ENCODE results near the gene CMIP.

CMIP gene

GRCh38 chr16:81461766-81462165, 17.2 kb downstream of the CMIP start:
- no peak for DNase-seq (ENCODE audit: low read depth in 2 of 2)

DNA sequence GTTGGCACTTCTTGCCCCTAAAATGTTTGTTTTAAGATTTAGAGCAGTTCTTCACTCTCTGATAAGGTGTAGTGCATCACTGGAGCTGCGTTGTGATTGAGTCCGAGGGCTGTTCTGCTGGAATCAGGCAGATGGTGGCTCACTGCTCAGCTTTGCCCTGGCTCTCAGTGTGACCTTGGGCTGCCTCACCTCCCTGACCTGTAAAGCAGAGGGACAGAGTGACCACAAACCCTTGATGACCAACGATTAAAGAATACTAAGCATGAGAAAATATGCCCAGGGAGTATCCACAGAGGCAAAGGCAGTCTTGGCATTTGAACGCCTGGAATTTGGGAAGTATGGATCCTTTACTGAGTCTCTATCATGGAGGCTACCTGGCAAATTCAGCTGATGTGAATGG, 18.1 kb downstream of the CMIP start:
- no peak for DNase-seq (ENCODE audit: low read depth in 2 of 2)

DNA sequence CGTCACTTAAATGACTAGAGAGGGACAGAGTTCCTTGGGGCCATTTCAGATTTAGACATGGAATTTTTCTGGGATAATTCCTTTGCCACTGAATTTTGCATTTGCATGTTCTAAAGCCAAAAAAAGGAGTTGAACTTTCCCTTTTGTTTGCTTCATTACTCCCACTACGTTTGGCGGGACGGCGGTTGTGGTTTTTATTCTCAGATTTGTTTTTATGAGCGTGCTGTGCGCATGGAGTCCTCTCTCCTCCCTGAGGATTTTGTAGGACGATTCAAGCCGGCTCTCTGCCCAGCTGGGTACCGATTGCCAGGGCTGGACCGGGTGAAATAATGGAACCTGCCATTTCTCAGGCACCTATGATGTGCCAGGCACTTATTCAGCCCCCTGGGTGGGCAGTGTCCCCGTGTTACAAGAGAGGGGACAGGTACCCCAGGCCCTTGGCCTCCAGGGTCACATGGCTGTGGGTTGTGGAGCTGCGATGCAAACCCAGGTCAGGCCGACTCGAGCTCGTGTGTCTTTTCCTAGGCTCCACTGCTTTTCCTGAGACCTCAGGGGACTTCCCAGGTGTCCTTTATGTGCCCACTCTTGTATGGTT, 18.8 kb downstream of the CMIP start:
- no peak for DNase-seq (ENCODE audit: low read depth in 2 of 2)

DNA sequence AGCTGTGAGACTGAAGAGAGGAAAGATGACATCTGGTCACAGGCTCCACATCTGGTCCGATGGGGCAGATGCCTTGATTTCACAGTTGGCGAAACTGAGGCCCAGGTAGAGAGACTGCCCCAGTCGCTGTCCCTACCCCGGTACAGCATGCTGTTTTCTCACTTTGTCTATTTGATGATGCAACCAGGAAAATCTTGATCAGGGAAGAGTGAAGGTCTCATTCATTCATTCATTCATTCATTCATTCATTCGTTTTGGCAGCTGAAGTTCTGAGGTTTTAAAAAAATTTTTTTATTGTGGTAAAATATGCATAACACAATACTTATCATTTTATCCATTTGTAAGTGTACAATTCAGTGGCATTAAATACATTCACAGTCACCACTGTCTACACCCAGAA, 19.7 kb downstream of the CMIP start:
- no peak for DNase-seq (ENCODE audit: low read depth in 2 of 2)

- no peak for DNase-seq (ENCODE audit: low read depth in 2 of 2)
These were observed 20.9 kb downstream of the CMIP start for GRCh38 chr16:81465375-81465943.

DNA sequence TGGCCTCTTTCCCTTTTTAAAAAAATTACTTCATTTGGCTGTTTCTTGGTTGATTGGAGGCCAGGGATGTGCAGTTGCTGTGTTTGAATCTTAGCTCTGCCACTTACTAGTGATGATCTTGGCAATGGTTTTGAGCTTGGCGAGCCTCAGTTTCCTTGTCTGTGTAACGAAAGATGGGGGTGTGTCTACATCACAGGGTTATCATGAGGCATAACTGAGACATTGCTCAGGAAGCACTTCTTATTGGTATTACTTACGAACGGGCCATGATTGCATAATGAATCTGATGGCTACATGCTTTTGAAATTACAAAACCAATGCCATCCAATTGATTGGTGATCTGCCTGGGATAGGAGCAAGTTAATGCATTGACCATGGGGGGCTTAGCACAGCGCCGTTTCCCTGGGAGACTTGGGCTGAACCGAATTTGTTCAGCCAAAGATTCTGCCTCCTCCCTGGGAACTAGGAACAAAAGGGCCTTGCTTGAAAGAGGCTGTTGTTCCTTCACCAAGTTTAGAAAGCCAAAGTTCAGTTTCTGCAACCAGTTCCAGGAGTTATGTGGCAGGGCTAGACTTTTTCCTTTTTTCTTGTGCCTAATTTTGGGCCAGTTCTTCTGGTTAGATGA, 21.9 kb downstream of the CMIP start:
- DNase-seq (ENCODE audit: low read depth in 2 of 2): no peak

- no peak for DNase-seq (ENCODE audit: low read depth in 2 of 2)
These were observed 22.5 kb downstream of the CMIP start for GRCh38 chr16:81467072-81467471.

DNA sequence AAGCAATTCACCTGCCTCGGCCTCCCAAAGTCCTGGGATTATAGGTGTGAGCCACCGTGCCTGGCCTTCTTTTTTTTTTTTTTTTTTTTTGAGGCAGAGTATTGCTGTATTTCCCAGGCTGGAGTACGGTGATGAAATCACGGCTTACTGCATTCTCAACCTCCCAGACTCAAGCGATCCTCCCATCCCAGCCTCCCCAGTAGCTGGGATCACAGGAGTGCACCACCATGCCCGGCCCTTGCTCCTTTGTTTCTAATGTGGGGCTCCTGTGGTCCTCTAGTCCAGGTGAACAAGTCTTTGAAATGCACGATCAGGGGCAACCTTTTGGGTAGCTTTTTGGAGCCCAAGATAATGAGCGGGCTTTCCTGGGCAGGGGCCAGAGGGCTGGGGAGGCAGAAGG, 23.2 kb downstream of the CMIP start:
- DNase-seq (ENCODE audit: low read depth in 2 of 2): no peak

- DNase-seq (ENCODE audit: low read depth in 2 of 2): no peak
These were observed 23.8 kb downstream of the CMIP start for GRCh38 chr16:81468269-81468902.

DNA sequence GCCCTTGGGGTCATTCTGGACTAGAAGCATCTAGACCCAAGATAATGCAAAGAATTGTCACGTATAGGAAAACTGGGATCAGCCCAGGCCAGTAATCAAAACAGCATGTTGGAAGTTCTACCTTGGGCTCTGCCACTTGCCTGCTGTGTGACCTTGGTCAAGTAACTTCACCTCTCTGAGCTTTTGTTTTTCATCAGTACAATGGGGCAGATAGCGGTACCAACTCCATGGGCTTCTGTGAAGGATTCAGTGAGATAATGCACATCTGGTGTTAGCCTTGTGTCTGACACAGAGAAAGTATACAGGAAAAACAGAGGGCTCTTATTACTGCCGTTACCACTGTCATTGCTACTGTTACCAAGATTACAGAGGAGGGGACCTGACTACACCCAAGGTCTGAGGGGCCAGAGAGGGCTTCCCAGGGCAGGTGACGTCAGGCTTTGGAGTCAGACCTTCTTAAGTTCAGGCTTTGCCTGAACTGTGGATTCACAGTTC, 24.6 kb downstream of the CMIP start:
- no peak for DNase-seq (ENCODE audit: low read depth in 2 of 2)

DNA sequence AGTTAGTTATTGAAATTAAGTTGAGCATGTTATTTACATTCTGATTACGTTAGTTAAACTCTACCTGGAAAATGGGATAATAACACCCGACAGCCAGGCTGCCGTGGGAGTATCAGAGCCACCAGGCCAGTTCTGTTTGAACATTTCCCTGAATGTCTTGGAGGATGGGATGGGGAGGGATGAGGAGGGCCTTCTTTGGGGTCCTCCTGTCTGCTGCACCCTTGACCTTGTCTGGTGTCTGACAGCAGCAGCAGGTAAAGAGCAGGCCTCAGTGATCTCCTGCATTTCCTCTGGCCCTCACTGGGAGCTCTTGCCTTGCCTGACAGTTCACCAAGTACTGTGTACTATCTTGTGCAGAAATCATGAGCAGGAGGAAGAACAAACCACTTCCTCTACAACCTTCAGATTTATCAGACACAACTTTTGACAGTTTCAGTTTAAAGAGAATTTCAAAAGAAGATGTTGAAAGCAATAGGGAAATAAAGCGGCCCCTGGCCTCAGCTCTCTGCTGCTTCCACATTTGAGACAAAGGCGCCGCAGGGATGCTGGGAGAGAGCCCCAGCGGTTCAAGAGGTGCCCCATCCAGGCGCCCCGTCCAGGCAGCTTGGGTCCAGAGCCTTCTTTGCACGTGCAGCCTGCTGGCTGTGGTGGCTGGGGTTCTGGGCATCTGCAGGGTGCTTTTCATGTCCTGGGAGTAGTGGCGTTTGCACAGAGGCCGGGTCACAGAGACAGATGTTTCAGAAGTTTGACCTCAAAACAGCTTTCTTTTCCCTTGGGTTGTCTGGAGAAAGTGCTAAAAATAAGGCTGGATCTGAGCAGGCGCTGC, 25.3 kb downstream of the CMIP start:
- no peak for DNase-seq (ENCODE audit: low read depth in 2 of 2)

GRCh38 chr16:81470796-81471636, 26.4 kb downstream of the CMIP start:
- DNase-seq (ENCODE audit: low read depth in 2 of 2): no peak

- DNase-seq (ENCODE audit: low read depth in 2 of 2): no peak
These were observed 27.3 kb downstream of the CMIP start for GRCh38 chr16:81471882-81472281.

DNA sequence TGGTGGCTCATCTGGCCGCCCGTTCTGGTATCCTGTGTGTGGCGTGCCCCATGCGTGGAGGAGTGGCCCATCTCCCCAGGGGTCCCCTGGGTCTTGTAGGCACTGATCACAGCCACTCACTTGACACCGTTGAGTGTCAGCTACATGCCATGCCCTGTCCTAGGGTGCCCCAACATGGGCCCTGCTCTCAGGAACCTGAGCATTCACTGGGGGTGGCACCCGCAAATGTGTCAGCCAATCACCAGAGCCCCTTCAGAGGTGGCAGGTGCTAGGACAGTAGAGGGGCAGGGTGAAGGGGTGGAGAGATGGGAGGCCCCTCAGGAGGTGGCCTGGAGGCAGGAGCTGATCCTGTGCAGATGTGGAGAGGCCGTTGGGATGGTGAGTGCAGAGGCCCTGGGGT, 27.8 kb downstream of the CMIP start:
- DNase-seq (ENCODE audit: low read depth in 2 of 2): no peak

DNA sequence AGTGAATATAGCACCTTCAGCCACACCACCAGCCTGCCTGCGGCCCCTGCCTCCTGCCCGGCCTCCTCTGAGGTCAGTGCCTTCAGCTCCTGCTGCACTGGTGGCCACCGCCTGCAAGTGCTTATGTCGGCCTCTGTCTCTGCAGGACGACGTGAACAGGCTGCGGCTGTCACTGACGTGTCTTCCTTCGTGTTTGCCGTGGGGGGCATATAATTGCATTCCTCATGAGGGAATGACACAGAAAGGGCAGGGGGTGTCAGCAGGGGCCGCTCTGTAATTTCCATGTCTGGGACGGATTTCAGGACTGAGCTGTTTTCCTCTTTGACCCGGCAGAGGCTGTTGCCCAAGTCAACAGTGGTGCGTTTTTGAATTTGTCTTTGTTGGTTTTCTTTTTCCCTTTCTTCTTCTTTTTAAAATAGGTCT, 28.5 kb downstream of the CMIP start:
- no peak for DNase-seq (ENCODE audit: low read depth in 2 of 2)

DNA sequence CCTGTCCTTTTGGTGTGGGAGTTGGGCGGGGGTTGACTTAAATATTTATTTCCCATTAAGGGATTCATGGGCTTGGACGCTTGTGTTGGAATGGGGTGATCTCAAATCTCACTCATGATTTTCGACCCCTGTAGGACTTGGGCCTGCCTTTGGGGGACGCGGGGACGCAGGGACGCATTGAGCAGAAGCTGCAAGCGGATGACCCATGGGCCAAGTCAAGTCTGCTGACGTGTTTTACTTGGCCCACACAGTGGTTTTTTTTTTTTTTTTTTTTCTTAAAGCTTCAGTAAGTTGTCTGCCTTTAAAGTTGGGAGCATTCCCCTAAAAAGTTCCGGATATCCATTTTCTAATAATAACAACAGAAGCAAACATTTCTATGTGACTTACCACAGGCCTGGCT, 28.9 kb downstream of the CMIP start:
- no peak for DNase-seq (ENCODE audit: low read depth in 2 of 2)

DNA sequence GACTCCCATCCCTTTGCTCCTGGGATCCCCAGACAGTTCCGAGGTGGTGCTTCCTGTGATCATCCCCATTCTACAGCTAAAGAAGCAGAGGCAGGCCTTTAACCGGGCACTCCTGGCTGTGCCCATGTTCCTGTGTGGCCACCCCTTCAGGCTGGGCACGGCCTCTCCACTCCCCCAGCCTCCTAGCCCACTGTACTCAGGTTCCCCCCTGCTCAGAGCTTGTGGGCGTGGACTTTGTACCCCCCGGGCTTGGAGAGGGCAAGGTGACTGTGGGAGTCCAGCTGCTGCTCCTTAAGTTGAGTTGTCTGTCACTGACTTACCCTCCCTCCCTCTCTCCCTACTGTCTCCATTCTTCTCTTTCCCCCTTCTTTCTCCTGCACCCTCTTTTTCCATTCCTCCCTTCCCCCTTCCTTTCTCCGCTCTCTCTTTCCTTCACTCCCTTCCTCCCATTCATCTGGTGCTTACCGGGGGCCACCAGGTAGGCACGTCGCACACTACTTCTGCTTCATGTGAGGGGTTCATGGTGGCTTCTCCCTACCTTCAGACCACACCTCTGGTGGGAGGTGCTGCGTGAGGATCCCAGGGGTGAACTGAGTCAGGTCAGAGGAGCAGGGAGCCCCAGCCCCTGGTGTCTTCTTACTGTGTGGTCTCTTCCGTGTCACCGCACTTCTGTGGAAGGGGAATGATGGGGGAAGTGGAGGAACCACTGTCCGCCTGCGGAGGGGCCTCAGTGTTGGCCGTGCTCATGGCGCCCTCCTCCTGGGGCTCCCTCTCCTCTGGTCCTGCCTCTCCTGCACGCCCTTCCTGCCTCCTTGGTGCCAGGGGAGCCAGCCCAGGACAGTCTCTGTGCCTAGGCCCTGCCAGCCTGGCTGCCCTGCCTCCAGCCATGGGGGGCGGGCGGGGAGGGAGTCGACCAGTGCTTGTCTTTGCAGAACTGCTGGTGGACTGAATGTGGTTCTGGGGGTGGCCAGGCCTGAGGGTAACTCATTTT, 29.7 kb downstream of the CMIP start:
- no peak for DNase-seq (ENCODE audit: low read depth in 2 of 2)

GRCh38 chr16:81477697-81478693, 33.4 kb downstream of the CMIP start:
- DNase-seq (ENCODE audit: low read depth in 2 of 2): no peak
